Measurements from ENCODE around the gene MTMR3.
"Not testable (repeated sequence)": the region's sequence is repeated elsewhere in the genome, so short reads cannot be mapped to it uniquely, and the experiment has no call there.

Gene MTMR3

GRCh38 chr22:29883045-29883774 is at the start of gene MTMR3:
Gene MTMR3 (plus strand): TSS chr22:29883174. CDS start chr22:29971060, 87,886 bp downstream.
- DNase-seq = peak; percentile 85

GRCh38 chr22:29833392-29833965 is 49.5 kb upstream of the MTMR3 start:
- no peak for DNase-seq

- no peak for DNase-seq
These were observed 48.9 kb upstream of the MTMR3 start for GRCh38 chr22:29834046-29834445.

- not testable (repeated sequence) for DNase-seq
These were observed 46.1 kb upstream of the MTMR3 start for GRCh38 chr22:29836791-29837370.

DNA sequence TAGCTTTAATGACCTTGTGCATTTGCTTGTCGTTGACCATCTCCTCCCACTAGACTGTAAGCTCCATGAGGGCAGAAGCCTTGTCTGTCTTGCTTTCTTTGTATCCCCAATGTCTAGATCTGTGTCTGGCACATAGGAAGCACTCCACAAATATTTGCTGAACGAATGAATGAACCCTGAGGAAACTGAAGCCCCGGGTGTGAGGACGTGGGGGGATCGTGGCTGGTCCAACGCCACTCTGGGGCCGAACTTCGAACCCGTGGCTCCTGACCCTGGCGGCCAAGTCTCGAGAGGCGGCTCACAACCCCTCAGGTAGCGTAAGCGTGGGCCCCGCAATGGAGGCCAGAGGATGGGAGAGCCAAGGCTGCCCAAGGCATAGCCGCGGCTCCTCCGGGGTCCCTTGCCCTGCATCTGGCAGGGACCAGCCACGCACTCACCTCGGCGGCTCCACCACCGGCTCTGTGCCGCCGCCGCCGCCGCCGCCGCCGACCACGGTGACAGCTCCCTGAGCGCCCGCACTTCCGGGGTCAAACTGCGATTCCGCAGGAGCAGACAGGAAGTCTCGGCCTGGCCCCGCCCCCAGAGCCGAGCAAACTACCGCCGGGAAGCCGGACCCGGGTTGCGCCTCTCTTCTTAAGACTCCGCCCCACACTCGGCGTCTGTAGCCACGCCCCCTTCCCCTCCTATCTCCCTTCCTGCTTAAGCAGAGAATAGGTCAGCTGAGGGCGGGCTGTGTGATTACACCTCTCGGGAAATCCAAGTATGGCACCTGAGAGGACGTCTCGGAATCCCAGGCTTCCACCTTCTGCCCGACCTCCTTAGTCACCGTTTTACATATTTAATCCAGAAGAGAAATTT is 45.0 kb upstream of the MTMR3 start, which contains the start of gene ASCC2:
Gene ASCC2, minus strand, starts transcription at position 534 of the 858 bp plus-strand sequence. CDS start 5,949 bp downstream, outside the sequence.
- DNase-seq = peak; percentile 96

DNA sequence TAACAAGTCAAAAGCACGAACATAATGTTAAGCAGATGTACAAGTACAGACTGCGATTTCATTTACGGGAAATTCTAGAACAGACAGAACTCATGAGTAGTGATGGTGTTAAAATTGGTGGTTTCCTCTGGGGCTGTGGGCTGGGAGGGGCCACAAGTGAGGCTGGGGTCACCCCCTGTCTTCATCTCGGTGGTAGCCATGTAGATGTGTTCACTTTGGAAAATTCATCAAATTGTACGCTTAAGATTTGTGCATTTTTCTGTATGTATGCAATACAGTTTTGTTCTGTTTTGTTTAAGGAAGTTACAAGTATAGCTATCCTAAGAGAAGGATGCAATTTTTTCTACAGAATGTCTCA is 44.4 kb upstream of the MTMR3 start:
- DNase-seq = no peak

DNA sequence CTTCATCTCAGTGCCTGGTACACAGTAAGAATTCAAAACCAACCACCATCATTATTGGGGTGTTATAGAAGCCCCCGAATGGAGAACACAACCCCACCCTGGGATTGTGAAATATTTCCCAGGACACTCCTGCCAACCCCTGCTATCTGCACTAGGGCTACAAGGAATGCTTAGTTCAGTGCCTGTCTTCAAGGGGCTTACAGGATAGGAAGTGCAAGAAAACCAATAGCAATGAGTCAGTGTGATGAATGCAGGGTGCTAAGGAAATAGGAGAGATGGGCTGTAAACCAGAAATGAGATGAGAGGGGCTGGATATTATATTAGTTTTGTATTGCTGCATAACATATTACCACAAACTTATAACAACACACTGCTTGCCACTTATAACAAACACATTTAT is 43.9 kb upstream of the MTMR3 start:
- no peak for DNase-seq

DNA sequence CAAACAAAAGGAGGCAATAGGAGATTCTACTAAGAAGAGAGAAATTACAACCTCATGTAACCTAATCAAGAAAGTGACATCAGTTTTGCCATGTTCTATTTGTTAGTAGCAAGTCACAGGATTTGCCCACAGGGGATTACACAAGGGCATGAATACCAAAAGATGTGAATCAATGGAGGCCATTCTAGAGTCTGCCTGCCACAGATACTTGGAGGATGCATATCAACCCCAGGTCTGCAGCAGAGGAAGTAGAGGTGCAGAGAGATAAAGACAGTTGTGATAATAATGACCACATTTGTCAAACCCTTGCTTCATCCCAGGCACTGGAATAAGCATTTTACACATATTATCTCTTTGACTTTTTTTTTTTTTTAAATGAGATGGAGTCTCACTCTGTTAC is 42.5 kb upstream of the MTMR3 start:
- DNase-seq = no peak

DNA sequence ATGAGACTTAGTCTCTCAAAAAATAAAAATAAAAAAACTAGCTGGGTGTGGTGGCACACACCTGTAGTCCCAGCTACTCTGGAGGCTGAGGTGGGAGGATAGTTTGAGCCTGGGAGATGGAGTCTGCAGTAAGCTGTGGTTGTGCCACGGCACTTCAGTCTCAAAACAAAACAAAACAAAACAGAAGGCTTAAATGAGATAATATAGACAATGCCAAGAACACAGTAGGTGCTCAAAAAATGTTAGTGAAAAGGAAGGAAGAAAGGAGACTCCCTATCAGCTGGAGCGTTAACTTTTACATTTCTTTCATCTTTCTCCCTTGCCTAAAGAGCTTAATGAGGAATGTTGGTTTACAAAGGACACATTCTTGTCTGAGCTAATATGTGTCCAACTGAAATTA is 40.8 kb upstream of the MTMR3 start:
- DNase-seq = no peak

GRCh38 chr22:29842740-29843139 is 40.2 kb upstream of the MTMR3 start:
- DNase-seq = peak; percentile 74

DNA sequence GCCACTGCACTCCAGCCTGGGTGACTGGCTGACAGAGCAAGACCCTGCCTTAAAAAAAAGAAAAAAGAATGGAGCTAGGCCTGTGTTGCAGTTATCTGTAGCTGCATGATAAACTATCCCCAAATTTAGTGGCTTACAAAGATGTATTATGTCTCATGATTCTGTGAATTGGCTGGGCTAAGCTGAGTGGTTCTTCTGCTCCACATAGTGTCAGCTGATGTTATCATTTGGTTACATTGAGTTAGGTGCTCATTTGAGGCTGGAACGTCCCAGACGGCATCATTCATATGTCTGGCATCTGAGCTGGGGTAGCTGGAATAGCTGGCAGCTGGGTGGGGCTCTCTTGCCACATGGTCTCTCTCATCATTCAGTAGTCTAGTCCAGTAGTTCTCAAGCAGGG is 36.7 kb upstream of the MTMR3 start:
- DNase-seq = no peak

- DNase-seq = no peak
These were observed 34.9 kb upstream of the MTMR3 start for GRCh38 chr22:29848111-29848510.

GRCh38 chr22:29854432-29854831 is 28.5 kb upstream of the MTMR3 start:
- DNase-seq = no peak

DNA sequence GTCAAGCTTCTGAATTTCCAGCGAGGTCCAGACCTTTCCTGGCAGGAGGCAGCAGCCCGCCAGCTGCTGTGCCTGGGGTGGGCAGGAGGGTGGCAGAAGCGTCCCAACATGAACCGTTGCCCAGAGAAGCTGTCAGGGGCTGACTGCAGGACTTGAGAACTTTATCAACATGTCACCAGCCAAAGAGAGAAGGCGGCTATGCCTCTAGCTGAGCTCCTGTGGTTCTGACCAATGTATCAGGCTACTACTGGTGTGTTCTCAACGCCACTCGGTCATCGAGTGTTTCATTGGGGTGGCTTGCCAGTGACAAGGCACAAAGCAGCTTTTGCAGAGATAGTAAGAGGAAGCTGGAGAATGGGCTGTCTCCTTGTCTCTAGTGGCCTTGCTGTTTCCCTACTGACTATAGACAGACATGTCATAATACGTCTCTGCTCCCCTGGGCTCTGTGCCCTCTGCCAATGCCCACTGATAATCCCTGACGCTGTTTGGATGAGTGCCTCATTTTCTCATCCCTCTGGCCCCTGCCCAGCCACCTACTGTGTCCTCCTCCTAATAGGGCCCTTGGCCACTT is 27.3 kb upstream of the MTMR3 start:
- DNase-seq = no peak

GRCh38 chr22:29856496-29856895 is 26.5 kb upstream of the MTMR3 start:
- no peak for DNase-seq

DNA sequence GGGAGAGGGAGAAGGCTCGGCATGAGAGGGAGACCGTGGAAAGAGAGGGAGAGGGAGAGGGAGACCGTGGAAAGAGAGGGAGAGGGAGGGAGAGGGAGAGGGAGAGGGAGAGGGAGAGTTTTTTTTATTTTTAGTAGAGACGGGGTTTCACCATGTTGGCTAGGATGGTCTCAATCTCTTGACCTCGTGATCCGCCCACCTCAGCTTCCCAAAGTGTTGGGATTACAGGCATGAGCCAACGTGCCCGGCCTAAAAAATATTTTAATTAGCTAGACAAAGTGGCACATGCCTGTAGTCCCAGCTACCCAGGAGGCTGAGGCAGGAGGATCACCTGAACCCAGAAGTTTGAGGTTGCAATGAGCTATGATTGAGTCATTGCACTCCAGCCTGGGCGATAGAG is 23.9 kb upstream of the MTMR3 start:
- not testable (repeated sequence) for DNase-seq

DNA sequence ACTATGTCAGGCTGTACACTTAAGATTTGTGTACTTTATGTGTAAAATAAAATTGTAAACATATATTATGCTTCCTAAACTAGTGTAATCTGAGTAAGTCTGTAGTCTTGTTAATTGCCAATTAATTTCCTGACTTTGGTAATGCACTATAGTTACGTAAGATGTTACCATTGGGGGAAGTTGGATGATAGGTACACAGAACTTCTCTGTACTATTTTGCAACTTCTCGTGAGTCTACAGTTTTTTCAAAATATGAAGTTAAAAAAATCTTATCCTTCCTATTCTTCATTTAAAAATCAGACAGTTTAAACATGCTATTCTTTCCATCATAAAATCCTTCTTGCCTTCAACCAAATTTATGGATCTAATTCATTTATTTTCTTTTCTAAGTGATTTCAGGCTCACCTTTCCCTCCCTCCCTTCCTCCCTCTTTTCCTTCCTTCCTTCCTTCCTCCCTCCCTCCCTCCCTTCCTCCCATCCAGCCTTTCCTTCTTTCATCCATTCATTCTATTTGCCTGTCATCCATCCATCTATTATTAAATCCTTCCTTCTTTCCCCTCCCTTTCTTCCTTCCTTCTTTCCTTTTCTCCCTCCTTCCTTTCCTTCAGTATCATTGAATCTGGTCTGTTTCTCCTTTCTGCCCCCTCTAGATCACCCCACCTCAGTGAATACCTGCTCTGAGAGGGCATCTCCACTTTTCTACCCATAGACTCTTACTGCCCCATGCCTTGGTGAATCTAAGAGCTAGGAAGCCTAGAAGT is 22.8 kb upstream of the MTMR3 start:
- DNase-seq = no peak

GRCh38 chr22:29861672-29862297 is 21.2 kb upstream of the MTMR3 start:
- DNase-seq = no peak

DNA sequence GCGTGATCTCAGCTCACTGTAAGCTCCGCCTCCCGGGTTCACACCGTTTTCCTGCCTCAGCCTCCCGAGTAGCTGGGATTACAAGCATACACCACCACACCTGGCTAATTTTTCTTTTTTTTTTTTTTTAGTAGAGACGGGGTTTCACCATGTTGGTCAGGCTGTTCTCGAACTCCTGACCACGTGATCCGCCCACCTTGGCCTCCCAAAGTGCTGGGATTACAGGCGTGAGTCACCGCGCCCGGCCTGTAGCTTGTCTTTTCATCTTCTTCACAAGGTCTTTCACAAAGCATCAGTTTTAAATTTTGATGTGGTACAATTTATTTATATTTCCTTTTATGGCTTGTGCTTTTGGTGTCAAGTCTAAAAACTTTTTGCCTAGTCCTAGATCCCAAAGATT is 17.4 kb upstream of the MTMR3 start:
- DNase-seq = not testable (repeated sequence)

DNA sequence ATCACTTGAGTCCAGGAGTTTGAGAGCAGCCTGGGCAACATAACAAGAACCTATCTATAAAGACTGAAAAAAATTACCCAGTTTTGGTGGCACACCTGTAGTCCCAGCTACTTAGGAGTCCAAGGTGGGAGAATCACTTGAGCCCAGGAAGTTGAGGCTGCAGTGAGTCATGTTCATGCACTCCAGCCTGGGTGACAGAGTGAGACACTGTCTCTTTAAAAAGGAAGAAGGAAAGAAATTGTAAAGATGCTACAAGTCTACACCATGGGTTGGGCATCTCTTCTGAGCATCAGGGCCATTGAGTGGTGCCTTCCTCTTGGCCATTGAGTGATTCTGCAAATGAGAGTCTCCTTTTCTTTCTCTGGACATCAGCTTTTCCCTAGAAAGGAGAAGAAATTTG is 15.7 kb upstream of the MTMR3 start:
- DNase-seq = no peak

DNA sequence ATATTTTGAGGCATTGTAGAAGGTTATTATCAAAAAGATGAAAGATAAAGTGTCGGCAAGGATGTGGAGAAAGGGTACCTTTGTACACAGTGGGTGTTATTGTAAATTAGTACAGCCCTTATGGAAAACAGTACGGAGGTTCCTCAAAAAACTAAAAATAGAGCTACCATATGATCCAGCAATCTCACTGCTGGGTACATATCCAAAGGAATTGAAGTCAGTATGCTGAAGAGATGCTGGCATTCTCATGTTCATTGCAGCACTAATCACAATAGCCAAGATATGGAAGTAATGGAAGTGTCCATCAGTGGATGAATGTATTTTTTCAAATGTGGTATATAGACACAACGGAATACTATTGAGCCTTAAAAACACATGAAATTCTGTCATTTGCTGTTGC is 15.1 kb upstream of the MTMR3 start:
- DNase-seq = no peak

DNA sequence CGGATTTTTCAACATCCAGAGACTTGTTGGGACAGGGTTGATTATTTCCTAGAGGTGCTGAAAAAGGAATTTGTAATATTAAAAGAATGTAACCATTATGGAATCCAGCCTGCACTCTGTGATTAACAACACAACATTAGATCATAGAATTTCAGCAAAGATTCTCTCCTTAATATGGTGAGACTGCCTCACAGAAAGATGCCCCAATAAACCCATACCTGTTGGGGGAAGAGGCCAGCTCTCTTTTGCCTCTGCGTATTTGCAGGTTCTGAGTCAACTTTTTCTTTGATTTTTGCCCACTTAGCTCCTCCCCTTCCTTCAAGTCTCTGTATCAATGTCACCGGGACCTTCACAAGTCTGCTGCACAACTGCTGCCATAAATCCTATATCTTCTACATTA is 12.4 kb upstream of the MTMR3 start:
- peak; percentile 21 for DNase-seq

Data from fibroblast of upper back skin (primary cell).